PC-3 (cell line): ENCODE results near the gene KCNK5. TPM values are rescaled to one million over a fixed set of nuclear protein-coding genes. Genes with fewer than 3 reads are reported as not detected.

Experiments
- ATAC-seq: fragments of 200-7000 bp; cut with Tn5 transposase; 2 replicates; pipeline ENCODE4 v1.9.1; 2020; ENCODE audit warnings: mild to moderate bottlenecking, moderate library complexity
- BruUV-seq: library from RNA; stranded (reverse); fragments of 400-500 nt; replicated peaks from 2 replicates; lab custom pipeline; 2021; lab: Mats Ljungman, UMichigan
- CTCF ChIA-PET: fragments of 300-600 bp; sonication (Branson Sonifier 250); formaldehyde crosslinking; loops from one replicate; lab custom pipeline; 2022; ENCODE audit warnings: antibody characterized with exemption; lab: Charles Lee
- POLR2A ChIA-PET: fragments of 300-600 bp; sonication (Branson Sonifier 250); formaldehyde crosslinking; loops from one replicate; lab custom pipeline; 2022; ENCODE audit warnings: antibody characterized with exemption; ENCODE audit not compliant: unreplicated experiment; lab: Charles Lee
- DNase-seq: peaks from one replicate; pipeline ENCODE4 v3.0.0-alpha.2; 2015
- H2AFZ ChIP-seq: fragments of 300-600 bp; sonication (generic); 2 replicates; pipeline ENCODE4 v1.6.0; 2016; ENCODE audit warnings: antibody characterized with exemption, low read length
- H3F3A ChIP-seq: fragments of 300-600 bp; sonication (generic); one replicate; pipeline ENCODE4 v1.6.0; 2017; ENCODE audit warnings: antibody characterized with exemption, low read length, control low read depth, mild to moderate bottlenecking; ENCODE audit not compliant: unreplicated experiment
- H3K27ac ChIP-seq: fragments of 300-600 bp; sonication (generic); 2 replicates; pipeline ENCODE4 v1.5.1; 2016; ENCODE audit warnings: mild to moderate bottlenecking, low read length
- H3K27me3 ChIP-seq: fragments of 300-600 bp; sonication (generic); 2 replicates; pipeline ENCODE4 v1.6.1; 2016; ENCODE audit warnings: low read length, mixed read lengths
- H3K36me3 ChIP-seq: fragments of 300-600 bp; sonication (generic); 2 replicates; pipeline ENCODE4 v1.6.1; 2016; ENCODE audit warnings: low read depth, mixed run types, low read length, mixed read lengths
- H3K4me1 ChIP-seq: fragments of 300-600 bp; sonication (generic); 2 replicates; pipeline ENCODE4 v1.5.1; 2016; ENCODE audit warnings: low read length; ENCODE audit not compliant: insufficient read depth
- H3K4me2 ChIP-seq: fragments of 300-600 bp; sonication (generic); 2 replicates; pipeline ENCODE4 v1.6.0; 2016; ENCODE audit warnings: low read length
- H3K4me3 ChIP-seq: fragments of 300-600 bp; sonication (generic); 2 replicates; pipeline ENCODE4 v1.5.1; 2016; ENCODE audit warnings: mild to moderate bottlenecking, low read length, mixed read lengths
- H3K79me2 ChIP-seq: fragments of 300-600 bp; sonication (generic); 2 replicates; pipeline ENCODE4 v1.6.1; 2017; ENCODE audit warnings: low read length, mixed read lengths
- H3K9ac ChIP-seq: fragments of 300-600 bp; sonication (generic); 2 replicates; pipeline ENCODE4 v1.6.0; 2016; ENCODE audit warnings: mild to moderate bottlenecking, low read length
- H3K9me2 ChIP-seq: fragments of 300-600 bp; sonication (generic); replicated peaks from 2 replicates; pipeline ENCODE4 v1.6.1; 2016; ENCODE audit warnings: mixed run types, low read length, mixed read lengths
- H3K9me3 ChIP-seq: fragments of 300-600 bp; sonication (generic); 2 replicates; pipeline ENCODE4 v1.6.1; 2016; ENCODE audit warnings: low read length, mixed read lengths
- H4K20me1 ChIP-seq: fragments of 300-600 bp; sonication (generic); 2 replicates; pipeline ENCODE4 v1.6.1; 2016; ENCODE audit warnings: low read length, mixed read lengths
- CTCF ChIP-seq: fragments of 300-600 bp; sonication (generic); conservative IDR thresholded peaks from 2 replicates; pipeline ENCODE4 v1.5.1; 2017; ENCODE audit warnings: antibody characterized with exemption, low read depth, mild to moderate bottlenecking, low read length
- EZH2 ChIP-seq: fragments of 300-600 bp; sonication (generic); IDR thresholded peaks from one replicate; pipeline ENCODE4 v1.6.1; 2017; ENCODE audit warnings: antibody characterized with exemption, mild to moderate bottlenecking, low read length; ENCODE audit not compliant: unreplicated experiment
- EZH2phosphoT487 ChIP-seq: fragments of 300-600 bp; sonication (generic); IDR thresholded peaks from 2 replicates; pipeline ENCODE4 v1.6.1; 2018; ENCODE audit warnings: mild to moderate bottlenecking, antibody characterized with exemption, low read length, borderline replicate concordance
- intact Hi-C: fragments of 100-400 bp; cut with micrococcal nuclease; formaldehyde crosslinking; loops from 2 replicates; pipeline ENCODE4 v1.9.0; 2023
- total RNA-seq: library from RNA; depleted of rRNA; stranded (reverse); fragments of >200 nt; gene quantifications from 2 replicates; pipeline ENCODE4 v1.2.3, GENCODE V29; 2014

KCNK5 gene
- total RNA-seq, 1 experiment from 2014 or later: 3.5 TPM

GRCh38 chr6:39223061-39223460 is 6.2 kb downstream of the KCNK5 start:
- peaks cover 28% of the 10 kb centered on the region for H3K27me3 ChIP-seq
- no peak overlapping the region for H3K4me3 ChIP-seq
- intact Hi-C loops: no loop called here
- ATAC-seq: no peak
- no peaks in the 10 kb centered on the region for H3K9me3 ChIP-seq
- ChIA-PET POLR2A (no interaction called here), CTCF (no interaction called here)
- no peaks in the 10 kb centered on the region for H4K20me1 ChIP-seq
- no peak overlapping the region for H3K9ac ChIP-seq
- TF ChIP-seq EZH2phosphoT487 (no peak), EZH2 (no peak), CTCF (no peak)
- H3K79me2 ChIP-seq: no peaks in the 10 kb centered on the region
- BruUV-seq: no TSS peak
- H2AFZ ChIP-seq: no peak overlapping the region
- H3F3A ChIP-seq: no peaks in the 10 kb centered on the region
- no peaks in the 10 kb centered on the region for H3K36me3 ChIP-seq
- no peaks in the 10 kb centered on the region for H3K9me2 ChIP-seq
- no peaks in the 10 kb centered on the region for H3K4me1 ChIP-seq
- H3K27ac ChIP-seq: no peak overlapping the region
- no peak overlapping the region for H3K4me2 ChIP-seq
- no peak for DNase-seq

- no peak for ATAC-seq
- CTCF ChIA-PET: no interaction called here
- Histone ChIP-seq H4K20me1 (no peaks in the 10 kb centered on the region), H3K9ac (no peak overlapping the region), H3K36me3 (no peaks in the 10 kb centered on the region), H3K27ac (no peak overlapping the region), H3F3A (no peaks in the 10 kb centered on the region), H2AFZ (no peak overlapping the region), H3K79me2 (no peaks in the 10 kb centered on the region), H3K9me2 (no peaks in the 10 kb centered on the region), H3K4me2 (no peak overlapping the region), H3K4me1 (no peaks in the 10 kb centered on the region), H3K4me3 (no peak overlapping the region), H3K9me3 (no peaks in the 10 kb centered on the region), H3K27me3 (peaks cover 19% of the 10 kb centered on the region)
- intact Hi-C loops: no loop called here
- no TSS peak for BruUV-seq
- TF ChIP-seq CTCF (no peak), EZH2phosphoT487 (no peak), EZH2 (no peak)
- no peak for DNase-seq
- POLR2A ChIA-PET: no interaction called here
These were observed 7.3 kb downstream of the KCNK5 start for GRCh38 chr6:39221779-39222641.

GRCh38 chr6:39221115-39221514 is 8.2 kb downstream of the KCNK5 start:
- H2AFZ ChIP-seq: no peak overlapping the region
- no peak for ATAC-seq
- no peak overlapping the region for H3K4me2 ChIP-seq
- CTCF ChIA-PET: no interaction called here
- POLR2A ChIA-PET: interaction anchor here (0.7 kb wide), 1 partner anchor 19 kb away, joined by 3 read pairs; no protein-coding TSS in a partner anchor
- BruUV-seq: no TSS peak
- no peaks in the 10 kb centered on the region for H3K9me3 ChIP-seq
- no peaks in the 10 kb centered on the region for H3F3A ChIP-seq
- H3K4me3 ChIP-seq: no peak overlapping the region
- H3K4me1 ChIP-seq: 0 out of 2 replicates have a peak, but pooled peaks cover 3% of the 10 kb centered on the region
- no peaks in the 10 kb centered on the region for H3K79me2 ChIP-seq
- H3K36me3 ChIP-seq: no peaks in the 10 kb centered on the region
- peaks cover 12% of the 10 kb centered on the region for H3K27me3 ChIP-seq
- no peak overlapping the region for H3K9ac ChIP-seq
- intact Hi-C loops: no loop called here
- TF ChIP-seq CTCF (no peak), EZH2 (no peak), EZH2phosphoT487 (no peak)
- no peak overlapping the region for H3K27ac ChIP-seq
- DNase-seq: no peak
- H3K9me2 ChIP-seq: no peaks in the 10 kb centered on the region
- no peaks in the 10 kb centered on the region for H4K20me1 ChIP-seq
